GM12873 (cell line): ENCODE data around the gene FYB2.

ENCODE experiments used
- TF ChIP-seq, protein P1 (sequence below): IDR thresholded peaks from 2 replicates; pipeline ENCODE4 v1.5.1; 2012; ENCODE audit warnings: low read depth, mild to moderate bottlenecking, moderate library complexity, low read length, control low read depth; ENCODE audit not compliant: insufficient read depth; ENCODE audit errors: missing control alignments

The FYB2 gene, protein sequence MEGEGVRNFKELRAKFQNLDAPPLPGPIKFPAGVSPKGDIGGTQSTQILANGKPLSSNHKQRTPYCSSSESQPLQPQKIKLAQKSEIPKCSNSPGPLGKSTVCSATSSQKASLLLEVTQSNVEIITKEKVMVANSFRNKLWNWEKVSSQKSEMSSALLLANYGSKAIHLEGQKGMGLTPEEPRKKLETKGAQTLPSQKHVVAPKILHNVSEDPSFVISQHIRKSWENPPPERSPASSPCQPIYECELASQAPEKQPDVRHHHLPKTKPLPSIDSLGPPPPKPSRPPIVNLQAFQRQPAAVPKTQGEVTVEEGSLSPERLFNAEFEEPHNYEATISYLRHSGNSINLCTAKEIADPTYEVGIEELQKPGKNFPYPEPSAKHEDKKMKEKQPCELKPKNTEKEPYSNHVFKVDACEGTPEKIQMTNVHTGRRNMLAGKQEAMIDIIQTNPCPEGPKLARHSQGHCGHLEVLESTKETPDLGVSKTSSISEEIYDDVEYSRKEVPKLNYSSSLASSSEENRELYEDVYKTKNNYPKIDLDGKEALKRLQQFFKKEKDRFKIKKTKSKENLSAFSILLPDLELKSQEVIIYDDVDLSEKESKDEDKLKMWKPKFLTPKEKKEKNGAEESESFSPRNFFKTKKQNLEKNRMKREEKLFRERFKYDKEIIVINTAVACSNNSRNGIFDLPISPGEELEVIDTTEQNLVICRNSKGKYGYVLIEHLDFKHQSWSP

GRCh38 chr1:56819387-56819899 lies at the start of gene FYB2:
FYB2 (minus strand) TSS chr1:56819404; CDS start chr1:56819290, 114 bp downstream.
- TF ChIP-seq, protein P1, sequence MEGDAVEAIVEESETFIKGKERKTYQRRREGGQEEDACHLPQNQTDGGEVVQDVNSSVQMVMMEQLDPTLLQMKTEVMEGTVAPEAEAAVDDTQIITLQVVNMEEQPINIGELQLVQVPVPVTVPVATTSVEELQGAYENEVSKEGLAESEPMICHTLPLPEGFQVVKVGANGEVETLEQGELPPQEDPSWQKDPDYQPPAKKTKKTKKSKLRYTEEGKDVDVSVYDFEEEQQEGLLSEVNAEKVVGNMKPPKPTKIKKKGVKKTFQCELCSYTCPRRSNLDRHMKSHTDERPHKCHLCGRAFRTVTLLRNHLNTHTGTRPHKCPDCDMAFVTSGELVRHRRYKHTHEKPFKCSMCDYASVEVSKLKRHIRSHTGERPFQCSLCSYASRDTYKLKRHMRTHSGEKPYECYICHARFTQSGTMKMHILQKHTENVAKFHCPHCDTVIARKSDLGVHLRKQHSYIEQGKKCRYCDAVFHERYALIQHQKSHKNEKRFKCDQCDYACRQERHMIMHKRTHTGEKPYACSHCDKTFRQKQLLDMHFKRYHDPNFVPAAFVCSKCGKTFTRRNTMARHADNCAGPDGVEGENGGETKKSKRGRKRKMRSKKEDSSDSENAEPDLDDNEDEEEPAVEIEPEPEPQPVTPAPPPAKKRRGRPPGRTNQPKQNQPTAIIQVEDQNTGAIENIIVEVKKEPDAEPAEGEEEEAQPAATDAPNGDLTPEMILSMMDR = no peak

- TF ChIP-seq, protein P1 = no peak
Measured at GRCh38 chr1:56868761-56869160, 49.6 kb upstream of the FYB2 start.

DNA sequence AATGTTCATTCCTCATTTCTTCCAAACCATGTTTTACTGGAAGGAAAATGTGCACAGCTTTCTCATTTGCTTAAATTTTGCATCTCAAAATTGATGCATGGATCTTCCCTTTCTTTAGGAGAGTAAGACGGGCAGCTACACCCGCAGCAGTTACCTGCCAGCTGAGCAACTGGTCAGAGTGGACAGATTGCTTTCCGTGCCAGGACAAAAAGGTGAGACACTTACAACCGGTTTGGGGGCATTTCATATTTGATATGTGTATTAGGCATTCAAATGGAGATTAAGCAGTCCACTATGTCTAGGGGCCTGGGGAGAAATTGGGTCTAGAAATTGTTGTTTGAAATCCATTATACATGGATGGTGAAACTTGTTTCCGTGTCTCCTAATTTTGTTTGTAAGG lies 48.3 kb upstream of the FYB2 start:
- TF ChIP-seq, protein P1 = no peak

- TF ChIP-seq, protein P1 = no peak
Measured at GRCh38 chr1:56866656-56867055, 47.5 kb upstream of the FYB2 start.

DNA sequence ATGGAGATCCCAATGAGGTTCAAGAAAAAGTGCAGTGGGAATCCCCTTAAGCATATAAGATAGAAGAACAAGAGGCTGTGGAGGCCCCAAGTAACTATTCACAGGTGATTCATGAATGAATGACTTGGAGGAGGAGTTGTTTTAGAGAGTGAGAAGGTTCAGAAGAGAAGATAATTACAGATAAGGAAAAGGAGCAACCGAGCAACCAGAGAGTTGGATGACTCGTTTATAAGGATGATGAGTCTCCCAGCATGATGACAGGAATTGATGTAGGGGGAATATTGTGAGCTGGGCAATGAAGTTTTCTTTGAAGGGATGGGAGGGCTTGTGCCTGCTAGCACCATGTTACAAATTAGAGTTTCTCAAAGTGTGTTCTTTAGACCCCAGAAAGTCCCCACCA lies 45.2 kb upstream of the FYB2 start:
- TF ChIP-seq, protein P1 = no peak

DNA sequence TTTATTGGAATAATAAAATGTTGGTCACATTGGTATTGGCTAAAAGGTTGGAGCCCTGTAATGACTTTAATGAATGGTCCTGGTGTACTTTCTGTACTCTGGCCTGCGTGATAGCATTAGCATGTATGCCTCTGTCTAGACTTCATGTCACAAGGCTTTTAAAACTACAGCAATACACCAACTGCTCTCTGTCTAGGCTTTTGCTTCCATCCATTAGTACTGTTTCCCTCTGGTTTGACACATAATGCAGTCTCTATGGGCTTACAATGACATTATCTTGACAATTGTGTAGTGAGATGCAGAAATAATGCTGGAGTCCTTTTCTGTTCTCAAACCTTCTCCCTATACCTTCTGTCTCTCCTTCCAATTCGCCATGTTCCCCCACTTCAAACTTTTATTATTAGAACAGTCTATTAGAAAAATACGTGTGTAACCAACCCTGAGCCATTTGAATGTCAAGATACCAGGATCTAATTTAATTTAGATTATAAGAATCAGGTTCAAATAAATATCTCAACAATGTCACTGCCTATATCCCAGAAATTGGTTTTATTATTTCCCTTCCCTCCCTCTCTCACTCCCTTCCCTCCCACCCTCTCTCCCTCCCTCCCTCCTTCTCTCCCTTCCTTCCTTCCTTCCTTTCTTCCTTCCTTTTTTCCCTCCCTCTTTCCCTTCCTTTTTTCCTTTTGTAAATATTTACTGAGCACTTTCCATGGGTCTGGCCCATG lies 44.2 kb upstream of the FYB2 start:
- TF ChIP-seq, protein P1 = no peak
